HL-60/S4 treated with phorbol 12-myristate 13-acetate at 8.2 ng/mL for 4 days and 3 days (cell line): Measurements from ENCODE around the gene CMTR1.

Experiments
- in situ Hi-C: fragments of 300-500 bp; cut with MboI; formaldehyde crosslinking; loops from 2 replicates; pipeline ENCODE4 v1.15.0; 2022; ENCODE audit warnings: low sequenced_read_pairs

CMTR1 gene

GRCh38 chr6:37525460-37526357 is 92.7 kb downstream of the CMTR1 start:
- in situ Hi-C loops, result no loop called here

GRCh38 chr6:37528541-37528940 is 95.5 kb downstream of the CMTR1 start:
- in situ Hi-C loops, result no loop called here

DNA sequence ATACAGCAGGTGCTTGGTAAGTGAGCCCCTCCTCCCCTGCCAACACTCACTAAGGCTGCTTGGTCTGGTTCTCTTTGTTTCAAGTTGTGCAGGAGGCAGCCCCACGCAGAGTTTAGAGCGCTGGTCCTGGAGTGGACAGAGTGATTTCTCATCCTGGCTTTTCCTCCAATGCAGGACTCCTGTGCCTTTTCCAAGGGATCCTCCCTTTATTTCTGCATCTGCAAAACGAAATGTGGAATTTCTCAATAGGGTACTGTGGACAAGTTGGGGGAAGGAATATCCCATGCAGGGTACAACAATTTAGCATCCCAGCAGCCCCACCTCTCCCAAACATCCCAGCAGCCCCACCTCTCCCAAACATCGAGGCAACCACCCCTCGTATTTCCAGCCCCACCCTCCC is 97.3 kb downstream of the CMTR1 start:
- in situ Hi-C loops, result no loop called here

DNA sequence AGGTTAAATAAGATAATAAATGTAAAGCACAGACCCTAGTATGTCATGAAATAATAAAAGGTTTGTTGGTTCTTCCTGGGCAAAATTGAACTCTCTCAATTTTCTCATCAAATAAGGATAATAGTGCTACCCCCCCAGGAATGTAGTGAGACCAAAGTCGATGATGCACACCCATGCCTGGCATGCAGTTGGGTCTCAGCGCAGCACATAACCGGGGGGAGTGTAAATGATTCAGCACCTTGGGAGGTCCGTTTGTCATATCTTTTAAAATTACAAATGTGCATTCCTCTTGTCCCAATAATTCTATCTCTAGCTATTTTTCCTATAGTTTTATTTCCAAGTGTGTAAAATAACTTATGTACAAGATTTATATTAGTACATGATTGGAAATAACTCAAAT is 98.0 kb downstream of the CMTR1 start:
- in situ Hi-C loops, result no loop called here
